ENCODE data around the gene CHD1. TPM values are rescaled to one million over a fixed set of nuclear protein-coding genes. Genes with fewer than 3 reads are reported as not detected.

The CHD1 gene
- total RNA-seq, 2 donors from 2014 or later = 29.7 to 40.0 TPM

DNA sequence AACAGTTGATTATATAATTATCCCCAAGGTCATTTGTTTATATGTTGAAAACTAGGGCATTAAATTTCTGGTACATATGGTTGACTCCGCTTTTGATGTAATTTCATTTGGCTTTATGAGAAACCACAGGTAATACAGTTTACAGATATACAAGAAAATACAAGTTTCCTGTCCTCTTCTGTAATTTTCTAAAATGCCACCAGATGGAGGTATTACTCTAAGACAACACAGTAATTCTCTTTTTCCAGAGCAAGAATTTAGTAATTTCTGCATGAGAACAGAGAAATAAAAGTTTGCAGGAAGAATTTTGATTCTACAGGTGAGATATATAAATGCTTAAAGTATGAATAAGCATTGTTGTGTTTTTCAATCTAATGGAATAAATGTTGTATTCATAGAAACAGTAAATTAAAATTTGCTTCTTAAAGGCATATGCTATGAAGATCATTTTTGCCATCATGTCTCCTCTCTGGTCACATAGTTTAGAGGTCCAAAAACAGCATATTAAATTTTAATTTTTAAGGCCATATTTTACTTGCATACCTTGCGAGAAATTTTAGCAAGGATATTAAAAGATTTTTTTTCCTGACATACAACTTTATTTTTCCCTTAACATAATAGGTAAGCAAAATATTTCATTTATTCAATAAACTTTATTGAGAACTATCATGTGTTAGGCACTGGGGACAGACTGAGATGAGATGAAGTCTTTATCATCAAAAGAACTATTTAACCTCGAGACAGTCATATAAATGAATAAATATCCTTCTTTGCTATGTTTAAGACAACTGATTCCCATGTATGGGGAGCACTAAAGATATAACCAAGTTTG lies 22.7 kb downstream of the CHD1 start:
- H3K4me3 ChIP-seq = no peak overlapping the region
- peaks cover 10% of the 10 kb centered on the region for H3K4me1 ChIP-seq
- intact Hi-C loops (cut with DNase I) = loop anchor here (5.0 kb wide), 1 partner anchor 126 kb away; no protein-coding TSS in a partner anchor
- H3K36me3 ChIP-seq (replicated peaks in 1 of 2; ENCODE audit: insufficient read depth in 1 of 2, low read depth in 2 of 2) = peaks cover 0 to 3% of the 10 kb centered on the region in 2 donors
- H3K9me3 ChIP-seq = no peaks in the 10 kb centered on the region
- 63 to 65% methylated on average over 3 of the region's 3 CpGs for WGBS, 2 donors
- no peak for ATAC-seq
- H3K27me3 ChIP-seq = no peaks in the 10 kb centered on the region
- H3K27ac ChIP-seq = no peak overlapping the region
- no peak for TF ChIP-seq POLR2A (IDR thresholded peaks at IDR 0.05)
- TF ChIP-seq, protein P1, sequence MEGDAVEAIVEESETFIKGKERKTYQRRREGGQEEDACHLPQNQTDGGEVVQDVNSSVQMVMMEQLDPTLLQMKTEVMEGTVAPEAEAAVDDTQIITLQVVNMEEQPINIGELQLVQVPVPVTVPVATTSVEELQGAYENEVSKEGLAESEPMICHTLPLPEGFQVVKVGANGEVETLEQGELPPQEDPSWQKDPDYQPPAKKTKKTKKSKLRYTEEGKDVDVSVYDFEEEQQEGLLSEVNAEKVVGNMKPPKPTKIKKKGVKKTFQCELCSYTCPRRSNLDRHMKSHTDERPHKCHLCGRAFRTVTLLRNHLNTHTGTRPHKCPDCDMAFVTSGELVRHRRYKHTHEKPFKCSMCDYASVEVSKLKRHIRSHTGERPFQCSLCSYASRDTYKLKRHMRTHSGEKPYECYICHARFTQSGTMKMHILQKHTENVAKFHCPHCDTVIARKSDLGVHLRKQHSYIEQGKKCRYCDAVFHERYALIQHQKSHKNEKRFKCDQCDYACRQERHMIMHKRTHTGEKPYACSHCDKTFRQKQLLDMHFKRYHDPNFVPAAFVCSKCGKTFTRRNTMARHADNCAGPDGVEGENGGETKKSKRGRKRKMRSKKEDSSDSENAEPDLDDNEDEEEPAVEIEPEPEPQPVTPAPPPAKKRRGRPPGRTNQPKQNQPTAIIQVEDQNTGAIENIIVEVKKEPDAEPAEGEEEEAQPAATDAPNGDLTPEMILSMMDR (IDR thresholded peaks at IDR 0.05) = peak; percentile 45 to 85 (median 83)
- no peak for DNase-seq

DNA sequence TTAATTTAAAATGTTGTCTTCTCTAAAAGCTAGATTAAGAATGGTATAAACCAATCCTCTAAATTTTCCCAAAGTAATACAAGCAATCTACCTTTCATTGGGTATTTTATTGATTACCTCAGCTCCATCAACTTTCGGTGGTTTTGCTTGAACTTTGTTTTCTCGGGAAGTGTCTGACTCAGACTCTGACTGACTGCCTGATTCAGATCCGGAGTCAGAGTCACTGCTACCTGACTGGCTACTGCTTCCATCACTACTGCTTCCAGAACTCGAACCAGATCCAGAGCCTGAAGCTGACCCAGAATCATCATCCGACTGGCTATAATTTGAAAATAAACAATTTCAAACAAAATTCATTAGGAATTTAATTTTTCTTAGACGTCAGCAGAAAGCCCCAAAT lies 24.0 kb downstream of the CHD1 start:
- ATAC-seq = no peak
- WGBS, 2 donors = 77 to 82% methylated on average over 6 of the region's 6 CpGs
- no peak for TF ChIP-seq POLR2A (IDR thresholded peaks at IDR 0.05)
- TF ChIP-seq, protein P1 (IDR thresholded peaks at IDR 0.05) = no peak
- H3K27me3 ChIP-seq = no peaks in the 10 kb centered on the region
- intact Hi-C loops (cut with DNase I) = loop anchor here (5.0 kb wide), 1 partner anchor 128 kb away; no protein-coding TSS in a partner anchor
- no peak overlapping the region for H3K4me3 ChIP-seq
- no peak overlapping the region for H3K27ac ChIP-seq
- no peak for DNase-seq
- H3K4me1 ChIP-seq = peaks cover 10% of the 10 kb centered on the region
- peaks cover 0 to 8% of the 10 kb centered on the region in 2 donors for H3K36me3 ChIP-seq (replicated peaks in 1 of 2; ENCODE audit: insufficient read depth in 1 of 2, low read depth in 2 of 2)
- H3K9me3 ChIP-seq = no peaks in the 10 kb centered on the region

DNA sequence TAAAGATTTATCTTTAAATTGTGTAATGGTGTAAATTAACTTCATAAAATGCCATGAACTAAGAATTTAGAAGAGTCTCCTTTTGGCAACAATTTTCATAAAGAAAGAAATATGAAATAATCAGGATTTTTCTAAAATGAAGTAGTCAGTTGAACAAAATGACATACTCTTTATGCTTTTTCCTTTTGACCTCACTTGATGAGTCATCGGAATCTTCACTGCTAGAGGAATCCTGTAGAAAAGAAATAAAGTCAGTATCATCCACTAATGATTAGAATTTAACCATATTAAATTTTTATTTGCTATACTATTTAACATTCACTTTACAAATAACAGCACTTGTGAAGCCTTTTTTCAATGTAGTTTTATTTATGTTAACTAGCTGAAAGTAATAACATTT lies 26.1 kb downstream of the CHD1 start:
- 93 to 96% methylated on average over 1 of the region's 1 CpG for WGBS, 2 donors
- TF ChIP-seq, protein P1 (IDR thresholded peaks at IDR 0.05) = no peak
- no peak for TF ChIP-seq POLR2A (IDR thresholded peaks at IDR 0.05)
- DNase-seq = no peak
- no peak overlapping the region for H3K4me3 ChIP-seq
- no peak for ATAC-seq
- no peaks in the 10 kb centered on the region for H3K27me3 ChIP-seq
- no peaks in the 10 kb centered on the region for H3K9me3 ChIP-seq
- H3K4me1 ChIP-seq = peaks cover 10% of the 10 kb centered on the region
- H3K36me3 ChIP-seq (replicated peaks in 1 of 2; ENCODE audit: insufficient read depth in 1 of 2, low read depth in 2 of 2) = peaks cover 0 to 17% of the 10 kb centered on the region in 2 donors
- intact Hi-C loops (cut with DNase I) = no loop called here
- H3K27ac ChIP-seq = no peak overlapping the region

DNA sequence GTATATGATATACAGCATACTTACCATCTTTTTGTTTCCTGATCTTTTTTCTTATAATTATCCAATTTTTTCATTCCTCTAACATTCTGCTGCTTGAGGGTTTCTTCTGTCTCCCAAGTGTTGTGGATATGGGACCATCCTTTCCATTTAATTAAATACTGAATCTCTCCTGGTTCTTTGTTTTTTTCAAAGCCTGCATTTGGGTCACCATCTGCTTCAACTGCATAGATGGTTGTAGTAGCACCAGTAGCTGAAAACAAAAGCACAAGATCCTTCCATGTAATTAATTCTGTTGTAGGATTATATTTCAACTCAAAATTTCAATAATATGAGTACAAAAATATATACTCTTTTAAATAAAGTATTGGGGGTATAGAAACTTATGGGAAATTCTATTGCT lies 29.4 kb downstream of the CHD1 start:
- no peaks in the 10 kb centered on the region for H3K4me1 ChIP-seq
- intact Hi-C loops (cut with DNase I) = no loop called here
- no peak for DNase-seq
- TF ChIP-seq, protein P1 (IDR thresholded peaks at IDR 0.05) = no peak
- TF ChIP-seq POLR2A (IDR thresholded peaks at IDR 0.05) = no peak
- H3K9me3 ChIP-seq = no peaks in the 10 kb centered on the region
- H3K27ac ChIP-seq = no peak overlapping the region
- peaks cover 0 to 37% of the 10 kb centered on the region in 2 donors for H3K36me3 ChIP-seq (replicated peaks in 1 of 2; ENCODE audit: insufficient read depth in 1 of 2, low read depth in 2 of 2)
- no peaks in the 10 kb centered on the region for H3K27me3 ChIP-seq
- ATAC-seq = no peak
- H3K4me3 ChIP-seq = no peak overlapping the region

DNA sequence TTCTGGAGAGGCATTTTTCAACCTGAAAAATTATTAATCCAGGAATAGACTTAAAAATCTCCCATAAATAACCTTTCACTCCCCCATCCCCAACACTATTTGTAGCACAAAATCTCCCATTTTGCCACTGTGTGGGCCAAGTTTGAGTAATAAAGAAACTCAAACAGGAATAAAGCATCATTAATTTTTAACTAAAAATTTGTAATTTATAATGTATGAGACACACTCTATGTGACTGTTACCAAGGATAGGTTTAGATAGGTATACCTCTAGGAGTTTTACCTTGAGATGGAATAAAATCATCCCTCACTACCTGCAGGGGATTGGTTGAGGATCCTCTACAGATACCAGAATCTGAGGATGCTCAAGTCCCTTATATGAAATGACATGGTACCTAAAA lies 30.1 kb downstream of the CHD1 start:
- Histone ChIP-seq H3K9me3 (no peaks in the 10 kb centered on the region), H3K4me3 (no peak overlapping the region), H3K36me3 (replicated peaks in 1 of 2; ENCODE audit: insufficient read depth in 1 of 2, low read depth in 2 of 2) (peaks cover 0 to 39% of the 10 kb centered on the region in 2 donors), H3K27me3 (no peaks in the 10 kb centered on the region), H3K4me1 (no peaks in the 10 kb centered on the region), H3K27ac (no peak overlapping the region)
- ATAC-seq = no peak
- TF ChIP-seq, protein P1 (IDR thresholded peaks at IDR 0.05) = no peak
- TF ChIP-seq POLR2A (IDR thresholded peaks at IDR 0.05) = no peak
- intact Hi-C loops (cut with DNase I) = no loop called here
- DNase-seq = no peak

Measured in body of pancreas (tissue), 4 donors.